Measurements from ENCODE around the gene PRKN.
A peak's percentile ranks its signal among the peaks of the same experiment; 100 is the strongest.
"Not testable (repeated sequence)": the region's sequence is repeated elsewhere in the genome, so short reads cannot be mapped to it uniquely, and the experiment has no call there.

The PRKN gene

GRCh38 chr6:161826512-161826911 lies 901.1 kb downstream of the PRKN start:
- no peak for DNase-seq

GRCh38 chr6:161822204-161822603 lies 905.4 kb downstream of the PRKN start:
- not testable (repeated sequence) for DNase-seq

- no peak for DNase-seq
These were observed 909.7 kb downstream of the PRKN start for GRCh38 chr6:161817881-161818280.

- DNase-seq: no peak
These were observed 911.6 kb downstream of the PRKN start for GRCh38 chr6:161815965-161816364.

- DNase-seq: no peak
These were observed 914.4 kb downstream of the PRKN start for GRCh38 chr6:161813156-161813555.

- DNase-seq: no peak
These were observed 917.6 kb downstream of the PRKN start for GRCh38 chr6:161809971-161810370.

- DNase-seq: no peak
These were observed 922.7 kb downstream of the PRKN start for GRCh38 chr6:161804838-161805237.

GRCh38 chr6:161803131-161803530 lies 924.4 kb downstream of the PRKN start:
- DNase-seq: no peak

- DNase-seq: no peak
These were observed 925.3 kb downstream of the PRKN start for GRCh38 chr6:161802231-161802630.

- no peak for DNase-seq
These were observed 928.6 kb downstream of the PRKN start for GRCh38 chr6:161798844-161799394.

- no peak for DNase-seq
These were observed 930.9 kb downstream of the PRKN start for GRCh38 chr6:161796681-161797080.

GRCh38 chr6:161792851-161793493 lies 934.6 kb downstream of the PRKN start:
- DNase-seq: no peak

- DNase-seq: no peak
These were observed 939.0 kb downstream of the PRKN start for GRCh38 chr6:161788531-161788930.

GRCh38 chr6:161772176-161772575 lies 955.4 kb downstream of the PRKN start:
- DNase-seq: no peak

GRCh38 chr6:161761966-161762365 lies 965.6 kb downstream of the PRKN start:
- DNase-seq: no peak

GRCh38 chr6:161755080-161755479 lies 972.5 kb downstream of the PRKN start:
- no peak for DNase-seq

GRCh38 chr6:161750686-161751085 lies 976.9 kb downstream of the PRKN start:
- DNase-seq: no peak

GRCh38 chr6:161749576-161749975 lies 978.0 kb downstream of the PRKN start:
- no peak for DNase-seq

GRCh38 chr6:161748535-161749416 lies 978.8 kb downstream of the PRKN start:
- DNase-seq: peak; percentile 12

GRCh38 chr6:161747506-161747905 lies 980.1 kb downstream of the PRKN start:
- DNase-seq: no peak

- DNase-seq: no peak
These were observed 981.9 kb downstream of the PRKN start for GRCh38 chr6:161745594-161746141.

- DNase-seq: no peak
These were observed 982.4 kb downstream of the PRKN start for GRCh38 chr6:161745128-161745527.

- DNase-seq: no peak
These were observed 983.1 kb downstream of the PRKN start for GRCh38 chr6:161744211-161745067.
